Neural crest cell (in vitro differentiated cells): ENCODE results near the gene ZNF710. TPM values are rescaled to one million over a fixed set of nuclear protein-coding genes. Genes with fewer than 3 reads are reported as not detected.
A peak's percentile ranks its signal among the peaks of the same experiment; 100 is the strongest.

Experiments used
- DNase-seq: peaks from one replicate; pipeline ENCODE4 v3.0.0; 2021; ENCODE audit warnings: low read depth, mixed read lengths, low spot score
- H3K27ac Mint-ChIP-seq: one replicate; pipeline ENCODE4 v1.8.0; 2021; ENCODE audit warnings: mild to moderate bottlenecking, mixed read lengths; ENCODE audit not compliant: unreplicated experiment
- H3K27me3 Mint-ChIP-seq: 2 replicates; pipeline ENCODE4 v1.8.0; 2021; ENCODE audit warnings: low read depth, mild to moderate bottlenecking, mixed read lengths
- H3K36me3 Mint-ChIP-seq: 2 replicates; pipeline ENCODE4 v1.8.0; 2021; ENCODE audit warnings: low read depth, mild to moderate bottlenecking, mixed read lengths
- H3K4me1 Mint-ChIP-seq: 2 replicates; pipeline ENCODE4 v1.8.0; 2021; ENCODE audit warnings: mixed read lengths
- H3K4me3 Mint-ChIP-seq: one replicate; pipeline ENCODE4 v1.8.0; 2021; ENCODE audit warnings: mild to moderate bottlenecking, mixed read lengths
- H3K9me3 Mint-ChIP-seq: 2 replicates; pipeline ENCODE4 v1.8.0; 2021; ENCODE audit warnings: mixed read lengths
- CTCF ChIP-seq: fragments of 200-600 bp; sonication (generic); conservative IDR thresholded peaks from 2 replicates; pipeline ENCODE4 v1.5.0; 2021; ENCODE audit warnings: antibody characterized with exemption, mild to moderate bottlenecking
- total RNA-seq: library from RNA; stranded (reverse); gene quantifications from 2 replicates; pipeline ENCODE4 v1.2.1, GENCODE V29; 2021

The ZNF710 gene
- total RNA-seq, 1 donor from 2014 or later, result 64.4 TPM

GRCh38 chr15:89984421-89985010 lies 16.6 kb upstream of the ZNF710 start:
- Mint-ChIP-seq H3K4me3 (no peak overlapping the region), H3K27me3 (peaks cover 15% of the 10 kb centered on the region), H3K36me3 (no peaks in the 10 kb centered on the region), H3K9me3 (no peaks in the 10 kb centered on the region), H3K4me1 (no peaks in the 10 kb centered on the region), H3K27ac (no peak overlapping the region)
- no peak for TF ChIP-seq CTCF
- DNase-seq, result no peak

GRCh38 chr15:89985111-89985510 lies 16.0 kb upstream of the ZNF710 start:
- Mint-ChIP-seq H3K4me1 (no peaks in the 10 kb centered on the region), H3K4me3 (no peak overlapping the region), H3K27ac (no peak overlapping the region), H3K27me3 (peaks cover 15% of the 10 kb centered on the region), H3K9me3 (no peaks in the 10 kb centered on the region), H3K36me3 (no peaks in the 10 kb centered on the region)
- no peak for TF ChIP-seq CTCF
- DNase-seq, result no peak

GRCh38 chr15:89991312-89991711 lies 9.8 kb upstream of the ZNF710 start:
- Mint-ChIP-seq H3K4me3 (no peak overlapping the region), H3K27me3 (no peaks in the 10 kb centered on the region), H3K4me1 (peaks cover 5% of the 10 kb centered on the region), H3K27ac (no peak overlapping the region), H3K36me3 (no peaks in the 10 kb centered on the region), H3K9me3 (no peaks in the 10 kb centered on the region)
- TF ChIP-seq CTCF, result no peak
- DNase-seq, result no peak

- Mint-ChIP-seq H3K4me1 (peaks cover 8% of the 10 kb centered on the region), H3K27ac (no peak overlapping the region), H3K27me3 (no peaks in the 10 kb centered on the region), H3K36me3 (no peaks in the 10 kb centered on the region), H3K9me3 (no peaks in the 10 kb centered on the region), H3K4me3 (no peak overlapping the region)
- TF ChIP-seq CTCF, result no peak
- no peak for DNase-seq
Observed at GRCh38 chr15:89993349-89993748, 7.8 kb upstream of the ZNF710 start.

DNA sequence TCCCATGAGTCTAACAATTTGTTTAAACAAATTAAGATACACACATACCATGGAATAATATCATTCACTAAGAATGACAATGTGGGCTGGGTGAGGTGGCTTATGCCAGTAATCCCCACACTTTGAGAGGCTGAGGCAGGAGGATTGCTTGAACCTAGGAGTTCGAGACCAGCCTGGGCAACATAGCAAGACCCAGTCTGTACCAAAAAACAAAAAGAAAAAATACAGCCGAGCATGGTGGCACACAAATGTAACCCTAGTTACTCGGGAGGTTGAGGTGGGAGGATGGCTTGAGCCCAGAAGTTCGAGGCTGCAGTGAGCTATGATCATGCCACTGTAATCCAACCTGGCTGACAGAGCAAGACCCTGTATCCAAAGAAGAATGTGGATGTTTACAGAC lies 4.0 kb upstream of the ZNF710 start:
- Mint-ChIP-seq H3K4me3 (peak overlapping the region; percentile 75), H3K27me3 (no peaks in the 10 kb centered on the region), H3K9me3 (no peaks in the 10 kb centered on the region), H3K36me3 (no peaks in the 10 kb centered on the region), H3K4me1 (peaks cover 32% of the 10 kb centered on the region), H3K27ac (peak overlapping the region; percentile 71)
- no peak for TF ChIP-seq CTCF
- no peak for DNase-seq
